ENCODE results near the gene NSMF.

Gene NSMF

GRCh38 chr9:137499858-137500661 lies 40.9 kb upstream of the NSMF start (continued):
- no peak for TF ChIP-seq ZNF274 (IDR thresholded peaks at IDR 0.05; ENCODE audit: low read length)
- TF ChIP-seq ZNF274 (tag by site-specific recombination; IDR thresholded peaks at IDR 0.05; ENCODE audit: borderline replicate concordance) = no peak
- no peak for TF ChIP-seq ZNF549 (tag by site-specific recombination; IDR thresholded peaks at IDR 0.05)
- no peak for TF ChIP-seq ZNF747 (tag by site-specific recombination; IDR thresholded peaks at IDR 0.05)
- no peak for TF ChIP-seq ZNF362 (tag by site-specific recombination; IDR thresholded peaks at IDR 0.05)
- no peak for TF ChIP-seq ZSCAN18 (tag by site-specific recombination; IDR thresholded peaks at IDR 0.05)
- TF ChIP-seq GLIS2 (tag by site-specific recombination; IDR thresholded peaks at IDR 0.05) = no peak
- no peak for TF ChIP-seq ZBTB49 (tag by site-specific recombination; IDR thresholded peaks at IDR 0.05; ENCODE audit: low read depth)
- TF ChIP-seq BCL11A (tag by site-specific recombination; IDR thresholded peaks at IDR 0.05; ENCODE audit: low read depth) = no peak

GRCh38 chr9:137499416-137499815 lies 40.3 kb upstream of the NSMF start:
- CTCF ChIA-PET = interaction anchor here (0.5 kb wide), 1 partner anchor 51 kb away, joined by 3 read pairs; no protein-coding TSS in a partner anchor
- H3K27ac ChIP-seq (ENCODE audit: extremely low read depth, low read depth, low read length) = no peak overlapping the region
- H3K36me3 ChIP-seq (ENCODE audit: control insufficient read depth in 2 of 2, insufficient read depth in 1 of 2, low read length in 2 of 2) = no peaks in the 10 kb centered on the region
- H3K4me1 ChIP-seq (ENCODE audit: control insufficient read depth, insufficient read depth, low read length) = no peaks in the 10 kb centered on the region
- no peak overlapping the region for H3K4me3 ChIP-seq (ENCODE audit: low read depth, low read length)
- no peak for TF ChIP-seq ZNF26 (tag by site-specific recombination; IDR thresholded peaks at IDR 0.05)
- no peak for TF ChIP-seq ZNF112 (tag by site-specific recombination; IDR thresholded peaks at IDR 0.05)
- no peak for TF ChIP-seq ZNF223 (tag by site-specific recombination; IDR thresholded peaks at IDR 0.05)
- no peak for TF ChIP-seq ZFP3 (tag by site-specific recombination; IDR thresholded peaks at IDR 0.05; ENCODE audit: low read depth)
- TF ChIP-seq KLF1 (tag by site-specific recombination; IDR thresholded peaks at IDR 0.05) = no peak
- no peak for TF ChIP-seq KLF17 (tag by site-specific recombination; IDR thresholded peaks at IDR 0.05)
- no peak for TF ChIP-seq HOXC10 (CRISPR knock-in tag; IDR thresholded peaks at IDR 0.05)
- TF ChIP-seq ZNF133 (tag by site-specific recombination; IDR thresholded peaks at IDR 0.05) = no peak
- no peak for TF ChIP-seq ZNF214 (tag by site-specific recombination; IDR thresholded peaks at IDR 0.05; ENCODE audit: borderline replicate concordance)
- TF ChIP-seq CTCF (tag by site-specific recombination; IDR thresholded peaks at IDR 0.05) = no peak
- no peak for TF ChIP-seq ZXDB (tag by site-specific recombination; IDR thresholded peaks at IDR 0.05)
- TF ChIP-seq ZNF18 (tag by site-specific recombination; IDR thresholded peaks at IDR 0.05) = no peak
- H3K9me3 ChIP-seq (ENCODE audit: control insufficient read depth, insufficient read depth, low read depth, low read length) = no peaks in the 10 kb centered on the region
- POLR2A ChIA-PET = no interaction called here

All from HEK293 (cell line).